Measurements from ENCODE around the gene GABARAP.

The GABARAP gene

DNA sequence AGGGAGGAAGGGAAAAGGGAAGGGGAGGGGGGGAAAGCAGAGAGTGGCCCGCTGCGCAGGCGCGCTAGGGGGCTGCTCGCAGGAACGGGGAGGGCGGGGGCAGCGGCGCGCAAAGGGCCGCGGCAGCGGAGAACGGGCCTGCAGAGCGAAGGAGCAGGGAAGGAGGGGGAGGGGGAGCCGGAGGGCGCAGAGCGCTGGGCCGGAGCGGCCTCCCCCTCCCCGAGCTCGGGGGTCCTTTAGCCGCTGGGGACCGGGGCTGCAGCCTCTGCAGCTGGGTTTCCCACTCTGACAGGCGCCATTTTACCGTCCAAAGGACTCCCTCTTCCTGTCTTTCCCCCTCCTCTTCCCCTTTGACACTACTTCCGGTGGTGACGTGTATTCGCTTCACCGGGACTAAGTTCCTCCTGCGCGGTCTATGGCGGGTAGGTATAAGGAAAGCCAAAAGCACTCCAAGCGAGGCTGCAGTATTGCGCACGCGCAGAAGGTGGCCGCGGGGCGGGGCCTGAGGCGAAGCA, 9.5 kb upstream of the GABARAP start, which contains the start of gene CTDNEP1:
Gene CTDNEP1 (minus strand): TSS at position 74 of the 515 bp plus-strand sequence. CDS start 438 bp downstream, outside the sequence.
- TF ChIP-seq ZBTB7A (IDR thresholded peaks at IDR 0.05; ENCODE audit: low read depth) (no peak), FOXM1 (IDR thresholded peaks at IDR 0.05; ENCODE audit: borderline replicate concordance, low read depth) (no peak), CREB1 (IDR thresholded peaks at IDR 0.05; ENCODE audit: low read depth) (peak; percentile 50; the same call in 1 of the 2 replicates), YY1 (IDR thresholded peaks at IDR 0.05; ENCODE audit: low read depth) (peak; percentile 94), EP300 (IDR thresholded peaks at IDR 0.05; ENCODE audit: borderline replicate concordance) (no peak), TAF1 (IDR thresholded peaks at IDR 0.05; ENCODE audit: low read depth) (peak; percentile 80), NFIC (IDR thresholded peaks at IDR 0.05) (no peak)
- TF ChIP-seq, protein P1, sequence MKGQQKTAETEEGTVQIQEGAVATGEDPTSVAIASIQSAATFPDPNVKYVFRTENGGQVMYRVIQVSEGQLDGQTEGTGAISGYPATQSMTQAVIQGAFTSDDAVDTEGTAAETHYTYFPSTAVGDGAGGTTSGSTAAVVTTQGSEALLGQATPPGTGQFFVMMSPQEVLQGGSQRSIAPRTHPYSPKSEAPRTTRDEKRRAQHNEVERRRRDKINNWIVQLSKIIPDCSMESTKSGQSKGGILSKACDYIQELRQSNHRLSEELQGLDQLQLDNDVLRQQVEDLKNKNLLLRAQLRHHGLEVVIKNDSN (IDR thresholded peaks at IDR 0.05) = no peak

DNA sequence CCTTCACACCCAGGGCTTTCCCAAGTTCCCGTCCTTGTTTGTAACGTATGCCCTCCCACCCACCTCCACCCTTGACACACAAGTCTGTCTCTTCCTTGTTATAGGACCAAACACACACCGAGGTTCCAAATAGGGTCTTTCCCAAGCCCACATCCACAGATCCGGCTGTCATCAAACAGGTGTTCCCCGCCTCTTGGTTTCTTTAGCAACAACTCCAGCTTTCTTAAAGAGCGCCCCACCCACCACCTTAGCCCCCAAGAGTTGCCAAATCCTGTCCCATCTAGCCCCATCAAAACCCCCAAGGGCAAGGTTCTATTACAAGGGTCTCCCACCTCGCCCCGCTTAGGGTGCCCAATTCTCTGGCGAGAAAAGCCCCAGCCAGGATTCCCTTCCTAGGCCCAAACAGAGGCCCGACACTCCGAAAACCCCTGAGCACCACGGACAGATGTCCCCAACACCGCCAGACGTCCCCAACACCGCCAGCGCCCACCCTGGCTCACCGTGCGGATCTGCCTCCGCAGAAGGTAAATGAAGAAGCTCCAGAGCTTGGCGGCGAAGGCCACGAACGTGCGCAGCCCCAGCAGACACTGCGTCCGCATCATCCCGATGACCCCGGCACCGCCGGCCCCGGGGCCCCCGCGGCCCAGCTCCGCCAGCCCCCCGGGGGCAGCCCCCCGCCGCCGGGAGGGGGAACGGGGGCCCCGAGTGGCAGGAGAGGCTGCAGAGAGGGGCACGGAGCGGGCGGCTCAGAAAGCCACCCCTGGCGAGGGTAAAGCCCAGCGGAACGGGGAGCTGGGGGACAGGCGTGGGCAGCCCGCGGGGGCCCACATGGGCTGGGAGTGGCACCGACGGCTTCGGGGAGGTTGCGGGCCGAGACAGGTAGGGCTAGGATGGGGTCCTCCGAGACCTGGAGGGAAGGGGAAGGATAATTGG, 8.7 kb upstream of the GABARAP start:
- TF ChIP-seq TAF1 (IDR thresholded peaks at IDR 0.05; ENCODE audit: low read depth) (no peak), ZBTB7A (IDR thresholded peaks at IDR 0.05; ENCODE audit: low read depth) (0 out of 2 replicates have a peak, but pooled peaks have one; percentile 21)

DNA sequence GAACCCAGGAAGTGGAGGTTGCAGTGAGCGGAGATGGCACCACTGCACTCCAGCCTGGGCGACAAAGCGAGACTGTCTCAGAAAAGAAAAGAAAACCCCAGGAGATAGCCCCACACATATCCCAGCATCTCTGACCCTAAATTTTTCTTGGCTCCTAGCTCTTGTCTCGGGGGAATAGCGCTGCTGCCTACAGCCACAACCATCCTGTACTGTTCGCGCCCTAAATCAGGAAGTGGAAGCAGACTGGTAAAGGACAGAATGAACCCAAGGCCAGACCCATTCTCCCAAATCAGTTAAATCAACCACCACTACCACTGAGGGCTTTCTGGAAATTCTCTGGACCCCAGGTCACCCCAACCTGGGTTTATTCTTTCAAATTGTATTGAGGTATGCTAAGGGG, 7.6 kb upstream of the GABARAP start:
- TF ChIP-seq TAF1 (IDR thresholded peaks at IDR 0.05; ENCODE audit: low read depth) (no peak), TEAD4 (IDR thresholded peaks at IDR 0.05) (no peak), EGR1 (IDR thresholded peaks at IDR 0.05) (no peak), ZBTB7A (IDR thresholded peaks at IDR 0.05; ENCODE audit: low read depth) (no peak)

DNA sequence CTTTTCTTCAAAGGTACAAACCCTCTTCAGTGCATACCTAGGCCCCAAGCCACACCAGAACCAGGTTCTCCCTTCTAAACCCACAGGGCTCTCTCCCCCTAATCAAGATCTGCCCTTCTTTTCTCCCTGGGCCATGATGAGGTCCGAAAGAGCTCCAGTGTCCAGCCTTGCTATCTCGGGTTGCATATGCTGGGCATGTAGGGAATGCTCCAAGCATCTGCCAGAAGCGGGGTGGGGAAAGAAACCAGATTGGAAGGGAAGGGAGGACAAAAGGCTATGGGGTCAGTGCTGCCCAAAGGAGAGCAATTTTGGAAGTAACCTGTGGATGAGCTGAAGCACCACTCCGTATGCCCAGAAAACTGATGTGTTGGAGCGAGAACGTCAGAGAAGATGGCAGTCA, 7.0 kb upstream of the GABARAP start:
- TF ChIP-seq FOXM1 (IDR thresholded peaks at IDR 0.05; ENCODE audit: borderline replicate concordance, low read depth) (no peak), NFIC (IDR thresholded peaks at IDR 0.05) (no peak), CREB1 (IDR thresholded peaks at IDR 0.05; ENCODE audit: low read depth) (no peak), EGR1 (IDR thresholded peaks at IDR 0.05) (no peak), TEAD4 (IDR thresholded peaks at IDR 0.05) (no peak)

DNA sequence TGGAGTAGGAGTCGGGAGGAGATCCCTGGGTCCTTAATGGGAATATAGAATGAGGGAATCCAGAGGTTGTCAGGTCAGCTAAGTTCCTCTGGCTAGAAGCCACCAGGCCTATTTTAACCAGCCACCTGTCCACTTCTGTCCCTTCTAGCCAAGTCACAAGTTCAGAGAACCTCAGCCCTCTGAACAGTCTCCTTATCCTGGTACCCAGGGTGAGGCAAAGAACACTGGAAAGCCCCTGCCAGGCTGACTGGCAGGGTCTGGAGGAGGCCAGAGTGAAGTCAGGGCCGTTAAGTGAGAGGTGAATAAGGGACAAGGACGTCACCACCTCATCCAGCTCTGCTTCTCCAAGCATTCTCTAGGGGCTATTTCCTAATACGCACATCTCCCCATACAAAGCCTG, 6.5 kb upstream of the GABARAP start:
- TF ChIP-seq TEAD4 (IDR thresholded peaks at IDR 0.05) (no peak), TCF12 (IDR thresholded peaks at IDR 0.05; ENCODE audit: low read depth) (no peak), RAD21 (IDR thresholded peaks at IDR 0.05; ENCODE audit: low read depth) (no peak), ZBTB7A (IDR thresholded peaks at IDR 0.05; ENCODE audit: low read depth) (no peak), CREB1 (IDR thresholded peaks at IDR 0.05; ENCODE audit: low read depth) (no peak)
- TF ChIP-seq, protein P2, sequence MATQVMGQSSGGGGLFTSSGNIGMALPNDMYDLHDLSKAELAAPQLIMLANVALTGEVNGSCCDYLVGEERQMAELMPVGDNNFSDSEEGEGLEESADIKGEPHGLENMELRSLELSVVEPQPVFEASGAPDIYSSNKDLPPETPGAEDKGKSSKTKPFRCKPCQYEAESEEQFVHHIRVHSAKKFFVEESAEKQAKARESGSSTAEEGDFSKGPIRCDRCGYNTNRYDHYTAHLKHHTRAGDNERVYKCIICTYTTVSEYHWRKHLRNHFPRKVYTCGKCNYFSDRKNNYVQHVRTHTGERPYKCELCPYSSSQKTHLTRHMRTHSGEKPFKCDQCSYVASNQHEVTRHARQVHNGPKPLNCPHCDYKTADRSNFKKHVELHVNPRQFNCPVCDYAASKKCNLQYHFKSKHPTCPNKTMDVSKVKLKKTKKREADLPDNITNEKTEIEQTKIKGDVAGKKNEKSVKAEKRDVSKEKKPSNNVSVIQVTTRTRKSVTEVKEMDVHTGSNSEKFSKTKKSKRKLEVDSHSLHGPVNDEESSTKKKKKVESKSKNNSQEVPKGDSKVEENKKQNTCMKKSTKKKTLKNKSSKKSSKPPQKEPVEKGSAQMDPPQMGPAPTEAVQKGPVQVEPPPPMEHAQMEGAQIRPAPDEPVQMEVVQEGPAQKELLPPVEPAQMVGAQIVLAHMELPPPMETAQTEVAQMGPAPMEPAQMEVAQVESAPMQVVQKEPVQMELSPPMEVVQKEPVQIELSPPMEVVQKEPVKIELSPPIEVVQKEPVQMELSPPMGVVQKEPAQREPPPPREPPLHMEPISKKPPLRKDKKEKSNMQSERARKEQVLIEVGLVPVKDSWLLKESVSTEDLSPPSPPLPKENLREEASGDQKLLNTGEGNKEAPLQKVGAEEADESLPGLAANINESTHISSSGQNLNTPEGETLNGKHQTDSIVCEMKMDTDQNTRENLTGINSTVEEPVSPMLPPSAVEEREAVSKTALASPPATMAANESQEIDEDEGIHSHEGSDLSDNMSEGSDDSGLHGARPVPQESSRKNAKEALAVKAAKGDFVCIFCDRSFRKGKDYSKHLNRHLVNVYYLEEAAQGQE (IDR thresholded peaks at IDR 0.05; ENCODE audit: low read depth) = no peak

DNA sequence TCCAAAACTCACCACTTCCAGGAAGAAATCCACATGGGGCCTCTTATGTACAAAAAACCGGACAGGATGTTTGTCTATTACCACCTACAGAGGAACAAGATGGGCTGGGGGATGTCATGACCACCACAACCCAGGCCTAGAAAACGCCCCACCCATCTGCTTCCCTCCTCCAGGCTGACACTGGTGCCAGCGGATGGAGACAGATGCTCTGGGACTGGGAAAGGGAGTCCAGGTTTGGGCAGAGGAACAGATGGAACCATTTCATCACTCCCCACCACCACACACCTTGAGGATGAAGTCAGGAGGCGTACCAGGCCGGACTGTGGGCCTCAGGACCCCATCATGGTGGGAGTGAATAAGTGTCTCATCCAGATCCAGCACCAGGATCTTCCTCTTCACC, 4.5 kb upstream of the GABARAP start:
- TF ChIP-seq EGR1 (IDR thresholded peaks at IDR 0.05) = no peak
- no peak for TF ChIP-seq FOXM1 (IDR thresholded peaks at IDR 0.05; ENCODE audit: borderline replicate concordance, low read depth)
- TF ChIP-seq CREB1 (IDR thresholded peaks at IDR 0.05; ENCODE audit: low read depth) = no peak
- no peak for TF ChIP-seq CEBPB (IDR thresholded peaks at IDR 0.05)
- TF ChIP-seq NFIC (IDR thresholded peaks at IDR 0.05) = no peak
- TF ChIP-seq, protein P1 (IDR thresholded peaks at IDR 0.05) = no peak
- TF ChIP-seq, protein P2 (IDR thresholded peaks at IDR 0.05; ENCODE audit: low read depth) = no peak
- no peak for TF ChIP-seq RAD21 (IDR thresholded peaks at IDR 0.05; ENCODE audit: low read depth)
- TF ChIP-seq EP300 (IDR thresholded peaks at IDR 0.05; ENCODE audit: borderline replicate concordance) = no peak
- TF ChIP-seq TCF12 (IDR thresholded peaks at IDR 0.05; ENCODE audit: low read depth) = no peak
- no peak for TF ChIP-seq TAF1 (IDR thresholded peaks at IDR 0.05; ENCODE audit: low read depth)

DNA sequence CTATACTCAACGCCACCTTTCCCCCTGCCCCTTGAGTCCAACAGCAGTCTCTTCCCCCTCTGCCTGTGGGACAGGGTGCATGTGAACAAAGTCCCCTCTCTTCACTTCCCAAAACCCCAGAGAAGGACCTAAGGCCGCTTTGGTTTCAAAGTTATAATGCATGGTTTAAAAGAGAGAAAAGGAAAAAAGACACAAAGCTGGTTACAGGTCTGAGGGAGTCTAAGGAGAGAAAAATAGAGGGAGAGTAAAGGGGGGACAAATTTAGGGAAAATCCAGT, 1.1 kb upstream of the GABARAP start:
- TF ChIP-seq, protein P1 (IDR thresholded peaks at IDR 0.05) = no peak
- TF ChIP-seq TEAD4 (IDR thresholded peaks at IDR 0.05) (no peak), TAF1 (IDR thresholded peaks at IDR 0.05; ENCODE audit: low read depth) (no peak; the same call in 1 of the 2 replicates), NFIC (IDR thresholded peaks at IDR 0.05) (no peak), EP300 (IDR thresholded peaks at IDR 0.05; ENCODE audit: borderline replicate concordance) (no peak), ZBTB7A (IDR thresholded peaks at IDR 0.05; ENCODE audit: low read depth) (no peak), TCF12 (IDR thresholded peaks at IDR 0.05; ENCODE audit: low read depth) (no peak), CEBPB (IDR thresholded peaks at IDR 0.05) (no peak)

Measured in Ishikawa (cell line).